ENCODE data around the gene ACTA1. TPM values are rescaled to one million over a fixed set of nuclear protein-coding genes. Genes with fewer than 3 reads are reported as not detected.

ACTA1 gene
- total RNA-seq, 6 donors from 2014 or later, result 0.17 to 0.26 TPM; not detected in 4

DNA sequence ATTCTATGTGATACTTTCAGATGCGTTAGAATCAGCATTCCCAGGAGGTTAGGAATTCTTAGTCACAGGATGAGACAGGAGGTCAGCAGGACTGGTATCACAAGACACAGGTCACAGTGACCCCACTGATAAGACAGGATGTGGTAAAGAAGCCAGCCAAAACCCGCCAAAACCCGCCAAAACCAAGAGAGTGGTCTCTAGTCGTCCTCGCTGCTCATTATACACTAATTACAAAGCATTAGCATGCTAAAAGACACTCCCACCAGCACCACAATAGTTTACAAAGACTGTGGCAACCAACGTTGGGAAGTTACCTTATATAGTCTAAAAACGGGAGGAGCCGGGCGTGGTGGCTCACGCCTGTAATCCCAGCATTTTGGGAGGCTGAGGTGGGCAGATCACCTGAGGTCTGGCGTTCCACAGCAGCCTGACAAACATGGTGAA is 13.9 kb upstream of the ACTA1 start:
- no peak overlapping the region for H3K27ac ChIP-seq
- WGBS, 2 donors, result 89 to 90% methylated on average over 11 of the region's 11 CpGs
- no peak for ATAC-seq (ENCODE audit: low FRiP score in 2 of 2)

DNA sequence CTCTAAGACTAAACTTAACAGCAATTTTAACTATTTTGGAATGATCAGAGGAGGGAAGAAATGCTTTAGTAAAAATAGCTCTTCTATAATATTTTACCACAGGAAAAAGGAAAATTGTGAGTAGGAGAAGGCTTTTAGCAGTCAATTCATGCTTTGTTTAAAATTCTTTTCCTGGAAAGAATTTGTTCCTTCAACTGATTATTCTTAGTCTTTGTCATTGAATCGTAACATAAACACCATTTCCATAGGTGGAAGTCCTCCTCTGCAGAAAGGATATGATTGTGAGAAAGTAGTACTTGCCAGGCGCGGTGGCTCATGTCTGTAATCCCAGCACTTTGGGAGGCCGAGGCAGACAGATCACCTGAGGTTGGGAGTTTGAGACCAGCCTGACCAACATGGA is 11.9 kb upstream of the ACTA1 start:
- Histone ChIP-seq H3K4me1 (no peaks in the 10 kb centered on the region), H3K27ac (no peak overlapping the region), H3K27me3 (no peaks in the 10 kb centered on the region), H3K4me3 (no peak overlapping the region), H3K9me3 (no peaks in the 10 kb centered on the region), H3K36me3 (peaks cover 14 to 75% (median 28%) of the 10 kb centered on the region in 4 donors)
- no peak for DNase-seq
- TF ChIP-seq POLR2A (IDR thresholded peaks at IDR 0.05) (no peak), EP300 (IDR thresholded peaks at IDR 0.05) (no peak), POLR2AphosphoS5 (IDR thresholded peaks at IDR 0.05) (no peak)
- TF ChIP-seq, protein P1, sequence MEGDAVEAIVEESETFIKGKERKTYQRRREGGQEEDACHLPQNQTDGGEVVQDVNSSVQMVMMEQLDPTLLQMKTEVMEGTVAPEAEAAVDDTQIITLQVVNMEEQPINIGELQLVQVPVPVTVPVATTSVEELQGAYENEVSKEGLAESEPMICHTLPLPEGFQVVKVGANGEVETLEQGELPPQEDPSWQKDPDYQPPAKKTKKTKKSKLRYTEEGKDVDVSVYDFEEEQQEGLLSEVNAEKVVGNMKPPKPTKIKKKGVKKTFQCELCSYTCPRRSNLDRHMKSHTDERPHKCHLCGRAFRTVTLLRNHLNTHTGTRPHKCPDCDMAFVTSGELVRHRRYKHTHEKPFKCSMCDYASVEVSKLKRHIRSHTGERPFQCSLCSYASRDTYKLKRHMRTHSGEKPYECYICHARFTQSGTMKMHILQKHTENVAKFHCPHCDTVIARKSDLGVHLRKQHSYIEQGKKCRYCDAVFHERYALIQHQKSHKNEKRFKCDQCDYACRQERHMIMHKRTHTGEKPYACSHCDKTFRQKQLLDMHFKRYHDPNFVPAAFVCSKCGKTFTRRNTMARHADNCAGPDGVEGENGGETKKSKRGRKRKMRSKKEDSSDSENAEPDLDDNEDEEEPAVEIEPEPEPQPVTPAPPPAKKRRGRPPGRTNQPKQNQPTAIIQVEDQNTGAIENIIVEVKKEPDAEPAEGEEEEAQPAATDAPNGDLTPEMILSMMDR (IDR thresholded peaks at IDR 0.05), result no peak
- 80 to 88% methylated on average over 4 of the region's 4 CpGs for WGBS, 2 donors
- ATAC-seq (ENCODE audit: low FRiP score in 2 of 2), result no peak

More for the DNA sequence above, 13.9 kb upstream of the ACTA1 start:
- DNase-seq, result no peak
- H3K27me3 ChIP-seq, result no peaks in the 10 kb centered on the region
- H3K9me3 ChIP-seq, result no peaks in the 10 kb centered on the region
- H3K36me3 ChIP-seq, result peaks cover 7 to 80% (median 32%) of the 10 kb centered on the region in 4 donors
- no peak for TF ChIP-seq EP300 (IDR thresholded peaks at IDR 0.05)
- TF ChIP-seq POLR2AphosphoS5 (IDR thresholded peaks at IDR 0.05), result no peak
- no peak for TF ChIP-seq POLR2A (IDR thresholded peaks at IDR 0.05)
- TF ChIP-seq, protein P1 (IDR thresholded peaks at IDR 0.05), result no peak
- no peaks in the 10 kb centered on the region for H3K4me1 ChIP-seq
- no peak overlapping the region for H3K4me3 ChIP-seq

DNA sequence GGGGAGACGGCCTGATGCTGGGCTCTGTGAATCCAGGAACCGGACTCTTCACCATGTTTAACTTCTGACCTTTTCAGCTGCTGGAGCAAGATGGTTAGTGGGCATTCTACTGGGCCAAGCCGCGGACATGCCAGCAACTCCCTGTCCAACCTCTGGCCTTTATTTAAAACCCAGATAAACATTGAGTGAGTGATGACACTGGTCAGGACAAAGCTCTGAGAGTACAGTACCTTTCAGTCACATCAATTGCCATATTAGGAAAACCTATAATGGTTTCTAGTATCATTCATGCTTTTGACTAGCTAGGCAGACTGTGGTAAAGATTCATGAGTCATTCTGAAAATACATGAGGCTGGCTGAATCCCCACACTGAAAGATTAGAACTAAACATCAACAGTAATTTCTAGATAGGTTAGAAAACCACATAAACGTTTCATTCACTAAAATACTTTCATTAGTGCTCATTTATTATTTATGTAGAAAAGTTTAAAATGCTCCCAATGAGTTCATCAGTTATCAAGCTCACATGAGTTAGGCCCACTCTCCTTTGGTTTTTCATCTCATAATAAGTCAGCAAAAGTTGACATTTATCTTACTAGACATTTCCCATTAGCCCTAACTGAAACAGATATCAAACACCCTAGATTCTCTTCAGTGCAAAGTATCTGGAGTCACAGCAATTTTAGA is 7.1 kb upstream of the ACTA1 start:
- TF ChIP-seq POLR2AphosphoS5 (IDR thresholded peaks at IDR 0.05) (no peak), POLR2A (IDR thresholded peaks at IDR 0.05) (no peak), EP300 (IDR thresholded peaks at IDR 0.05) (no peak)
- TF ChIP-seq, protein P1 (IDR thresholded peaks at IDR 0.05), result no peak
- no peak overlapping the region for H3K27ac ChIP-seq
- no peaks in the 10 kb centered on the region for H3K9me3 ChIP-seq
- DNase-seq, result no peak
- peaks cover 11 to 54% (median 22%) of the 10 kb centered on the region in 4 donors for H3K36me3 ChIP-seq
- no peak for ATAC-seq (ENCODE audit: low FRiP score in 2 of 2)
- 78 to 90% methylated on average over 5 of the region's 5 CpGs for WGBS, 2 donors
- H3K4me1 ChIP-seq, result no peaks in the 10 kb centered on the region
- no peak overlapping the region for H3K4me3 ChIP-seq
- H3K27me3 ChIP-seq, result no peaks in the 10 kb centered on the region

DNA sequence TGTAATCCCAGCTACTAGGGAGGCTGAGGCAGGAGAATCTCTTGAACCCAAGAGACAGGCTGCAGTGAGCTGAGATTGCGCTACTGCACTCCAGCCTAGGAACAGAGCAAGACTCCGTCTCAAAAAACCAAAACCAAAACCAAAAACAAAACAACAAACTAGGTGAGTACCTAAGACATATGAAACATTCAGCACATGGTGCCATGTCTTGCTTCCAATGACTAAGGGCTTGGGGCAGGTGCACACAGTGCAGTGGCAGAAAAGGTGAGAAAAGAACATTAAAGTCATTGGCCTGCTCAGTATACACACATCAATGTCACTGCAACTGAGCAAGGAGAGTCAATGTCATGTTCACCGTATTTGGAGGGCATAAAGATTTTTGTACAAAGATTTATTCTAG is 4.1 kb upstream of the ACTA1 start:
- Histone ChIP-seq H3K27ac (no peak overlapping the region), H3K9me3 (no peaks in the 10 kb centered on the region), H3K4me3 (no peak overlapping the region), H3K36me3 (peaks cover 2 to 30% (median 14%) of the 10 kb centered on the region in 4 donors), H3K4me1 (peaks cover 0 to 17% (median 8%) of the 10 kb centered on the region in 4 donors), H3K27me3 (peaks cover 0 to 22% (median 10%) of the 10 kb centered on the region in 4 donors)
- WGBS, 2 donors, result 92 to 93% methylated on average over 3 of the region's 3 CpGs
- no peak for DNase-seq
- TF ChIP-seq, protein P1 (IDR thresholded peaks at IDR 0.05), result no peak
- TF ChIP-seq POLR2A (IDR thresholded peaks at IDR 0.05), result no peak
- no peak for TF ChIP-seq EP300 (IDR thresholded peaks at IDR 0.05)
- TF ChIP-seq POLR2AphosphoS5 (IDR thresholded peaks at IDR 0.05), result no peak
- no peak for ATAC-seq (ENCODE audit: low FRiP score in 2 of 2)

DNA sequence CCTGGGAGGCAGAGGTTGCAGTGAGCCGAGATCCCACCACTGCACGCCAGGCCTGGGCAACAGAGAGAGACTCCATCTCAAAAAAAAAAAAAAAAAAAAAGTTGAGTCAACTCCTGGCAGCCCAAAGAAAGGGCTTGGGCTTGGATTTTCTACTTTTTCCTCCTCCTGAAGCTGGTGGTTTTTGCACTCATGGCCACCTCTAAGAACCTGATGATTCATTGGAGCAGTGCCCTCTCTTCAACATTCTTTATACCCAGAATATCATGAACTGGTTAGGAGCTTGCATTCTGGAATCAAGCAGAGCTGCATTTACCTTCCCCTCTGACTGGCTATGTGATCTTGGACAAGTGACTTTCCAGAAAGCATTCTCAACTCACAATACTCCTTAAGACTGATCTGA is 3.5 kb upstream of the ACTA1 start:
- no peak for DNase-seq
- peaks cover 0 to 28% (median 13%) of the 10 kb centered on the region in 4 donors for H3K36me3 ChIP-seq
- no peak for ATAC-seq (ENCODE audit: low FRiP score in 2 of 2)
- 90 to 100% methylated on average over 2 of the region's 2 CpGs for WGBS, 2 donors
- H3K27me3 ChIP-seq, result peaks cover 0 to 28% (median 15%) of the 10 kb centered on the region in 4 donors
- H3K9me3 ChIP-seq, result no peaks in the 10 kb centered on the region
- H3K4me3 ChIP-seq, result no peak overlapping the region
- no peak overlapping the region for H3K27ac ChIP-seq
- no peak for TF ChIP-seq EP300 (IDR thresholded peaks at IDR 0.05)
- TF ChIP-seq, protein P1 (IDR thresholded peaks at IDR 0.05), result no peak
- H3K4me1 ChIP-seq, result peaks cover 0 to 22% (median 8%) of the 10 kb centered on the region in 4 donors
